Activated T-helper 1 cell treated with Interleukin-2 at 50 U/mL for 16 hours (primary cell): ENCODE results near the gene CNIH3.
"Not testable (repeated sequence)": the region's sequence is repeated elsewhere in the genome, so short reads cannot be mapped to it uniquely, and the experiment has no call there.

ENCODE experiments used
- DNase-seq: peaks from one replicate; pipeline ENCODE4 v3.0.0-alpha.2; 2020; ENCODE audit warnings: low read depth

Gene CNIH3

GRCh38 chr1:224689374-224689773 is 73.3 kb downstream of the CNIH3 start:
- no peak for DNase-seq

GRCh38 chr1:224690576-224690975 is 74.5 kb downstream of the CNIH3 start:
- DNase-seq: no peak

GRCh38 chr1:224691148-224691925 is 75.2 kb downstream of the CNIH3 start:
- DNase-seq: no peak

- no peak for DNase-seq
Observed at GRCh38 chr1:224694969-224695368, 78.9 kb downstream of the CNIH3 start.

GRCh38 chr1:224696021-224696420 is 79.9 kb downstream of the CNIH3 start:
- DNase-seq: no peak

GRCh38 chr1:224696891-224697765 is 81.0 kb downstream of the CNIH3 start:
- DNase-seq: no peak

GRCh38 chr1:224698015-224698451 is 81.9 kb downstream of the CNIH3 start:
- DNase-seq: no peak

GRCh38 chr1:224700918-224701531 is 84.9 kb downstream of the CNIH3 start:
- DNase-seq: no peak

GRCh38 chr1:224703702-224704101 is 87.6 kb downstream of the CNIH3 start:
- no peak for DNase-seq

GRCh38 chr1:224704107-224704735 is 88.1 kb downstream of the CNIH3 start:
- DNase-seq: no peak

GRCh38 chr1:224705578-224705977 is 89.5 kb downstream of the CNIH3 start:
- no peak for DNase-seq

- no peak for DNase-seq
Observed at GRCh38 chr1:224707843-224708725, 92.0 kb downstream of the CNIH3 start.

- no peak for DNase-seq
Observed at GRCh38 chr1:224710196-224710595, 94.1 kb downstream of the CNIH3 start.

GRCh38 chr1:224711231-224711756 is 95.2 kb downstream of the CNIH3 start:
- DNase-seq: not testable (repeated sequence)

- DNase-seq: no peak
Observed at GRCh38 chr1:224711876-224712275, 95.8 kb downstream of the CNIH3 start.

GRCh38 chr1:224713228-224713627 is 97.1 kb downstream of the CNIH3 start:
- DNase-seq: no peak

GRCh38 chr1:224714553-224714952 is 98.4 kb downstream of the CNIH3 start:
- no peak for DNase-seq

GRCh38 chr1:224718470-224719053 is 102.4 kb downstream of the CNIH3 start:
- DNase-seq: no peak

- DNase-seq: no peak
Observed at GRCh38 chr1:224719716-224720115, 103.6 kb downstream of the CNIH3 start.

- no peak for DNase-seq
Observed at GRCh38 chr1:224720216-224720615, 104.1 kb downstream of the CNIH3 start.

GRCh38 chr1:224721000-224721399 is 104.9 kb downstream of the CNIH3 start:
- no peak for DNase-seq
